ENCODE results near the gene PNMA6E.

DNA sequence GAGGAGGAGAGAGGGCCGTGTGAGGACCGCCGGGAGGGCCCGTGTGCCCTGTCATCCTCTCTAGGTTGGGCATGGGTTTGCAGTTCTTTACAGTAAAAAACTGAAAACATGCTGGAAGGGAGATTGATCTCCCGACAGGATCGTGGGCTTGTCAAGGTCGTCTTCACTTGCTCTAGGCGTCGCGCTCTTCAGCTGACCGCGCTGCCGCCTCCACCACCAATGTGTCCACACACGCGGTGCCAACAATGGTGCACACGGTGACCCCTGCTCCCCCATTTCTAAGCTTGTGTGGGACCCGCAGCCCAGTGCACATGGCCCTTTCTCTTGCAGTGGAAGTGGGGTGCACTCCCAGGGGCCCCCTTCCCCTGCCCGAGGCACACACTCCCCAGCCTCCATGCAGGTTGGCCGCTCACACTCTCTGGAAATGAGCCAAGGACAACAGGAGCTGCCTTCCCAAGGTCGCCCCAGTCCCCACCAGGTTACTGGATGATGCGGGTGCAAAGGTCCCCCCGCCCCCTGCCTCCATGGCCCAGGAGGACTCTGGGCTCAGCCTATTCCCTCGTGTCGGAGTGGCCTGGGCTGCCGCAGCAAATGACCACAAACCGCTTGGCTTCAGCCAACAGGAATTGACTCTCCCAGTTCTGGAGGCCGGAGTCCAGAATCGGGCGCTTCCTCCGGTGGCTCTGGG, 8.4 kb upstream of the PNMA6E start:
- TF ChIP-seq POLR2AphosphoS5 (IDR thresholded peaks at IDR 0.05; ENCODE audit: borderline replicate concordance, low read depth, low read length), result no peak
- no peak for TF ChIP-seq EZH2 (IDR thresholded peaks at IDR 0.05)

Data from SK-N-MC (cell line).